GM23338 (cell line): ENCODE measurements around the gene AQP10. TPM values are rescaled to one million over a fixed set of nuclear protein-coding genes. Genes with fewer than 3 reads are reported as not detected.
"Not testable (repeated sequence)": the region's sequence is repeated elsewhere in the genome, so short reads cannot be mapped to it uniquely, and the experiment has no call there.

Experiments used
- ATAC-seq: fragments of 200-7000 bp; cut with Tn5 transposase; 3 replicates; pipeline ENCODE4 v1.9.1; 2020
- DNase-seq: peaks from one replicate; pipeline ENCODE4 v3.0.0-alpha.2; 2015; ENCODE audit warnings: low spot score
- H2AFZ ChIP-seq: fragments of 200-600 bp; sonication (generic); 2 replicates; pipeline ENCODE4 v1.8.0; 2016; ENCODE audit warnings: antibody characterized with exemption, mild to moderate bottlenecking, moderate library complexity
- H3F3A ChIP-seq: fragments of 200-600 bp; sonication (generic); replicated peaks from 2 replicates; pipeline ENCODE4 v1.8.0; 2017; ENCODE audit warnings: antibody characterized with exemption, mixed run types, low read depth
- H3K27ac ChIP-seq: fragments of 200-600 bp; sonication (generic); 2 replicates; pipeline ENCODE4 v1.6.1; 2016; ENCODE audit warnings: low read depth
- H3K27me3 ChIP-seq: fragments of 200-600 bp; sonication (generic); 2 replicates; pipeline ENCODE4 v1.8.0; 2016; ENCODE audit warnings: mild to moderate bottlenecking, mixed run types, moderate library complexity; ENCODE audit not compliant: insufficient read depth
- H3K36me3 ChIP-seq: fragments of 200-600 bp; sonication (generic); 2 replicates; pipeline ENCODE4 v1.8.0; 2016; ENCODE audit warnings: mild to moderate bottlenecking; ENCODE audit not compliant: insufficient read depth
- H3K4me1 ChIP-seq: fragments of 200-600 bp; sonication (generic); 2 replicates; pipeline ENCODE4 v1.8.0; 2016; ENCODE audit warnings: mild to moderate bottlenecking, moderate library complexity; ENCODE audit not compliant: insufficient read depth
- H3K4me2 ChIP-seq: fragments of 200-600 bp; sonication (generic); 2 replicates; pipeline ENCODE4 v1.7.1; 2017; ENCODE audit warnings: mixed run types
- H3K4me3 ChIP-seq: fragments of 200-600 bp; sonication (generic); 2 replicates; pipeline ENCODE4 v1.6.1; 2016; ENCODE audit warnings: mixed run types
- H3K79me2 ChIP-seq: fragments of 200-600 bp; sonication (generic); replicated peaks from 2 replicates; pipeline ENCODE4 v1.8.0; 2017; ENCODE audit warnings: mild to moderate bottlenecking; ENCODE audit not compliant: insufficient read depth
- H3K9me2 ChIP-seq: fragments of 200-600 bp; sonication (generic); 2 replicates; pipeline ENCODE4 v1.8.0; 2017; ENCODE audit not compliant: insufficient read depth
- H4K20me1 ChIP-seq: fragments of 200-600 bp; sonication (generic); replicated peaks from 2 replicates; pipeline ENCODE4 v1.8.0; 2017; ENCODE audit warnings: mild to moderate bottlenecking; ENCODE audit not compliant: insufficient read depth
- H3K27ac Mint-ChIP-seq: 2 replicates; pipeline ENCODE4 v1.8.0; 2020; ENCODE audit warnings: inconsistent platforms, mild to moderate bottlenecking, moderate library complexity, mixed read lengths
- H3K27me3 Mint-ChIP-seq: 3 replicates; pipeline ENCODE4 v1.8.0; 2022; ENCODE audit warnings: low read depth, mild to moderate bottlenecking, moderate library complexity, mixed read lengths, inconsistent platforms; ENCODE audit not compliant: insufficient read depth, poor library complexity
- H3K36me3 Mint-ChIP-seq: 3 replicates; pipeline ENCODE4 v1.8.0; 2021; ENCODE audit warnings: low read depth, mild to moderate bottlenecking, inconsistent platforms, moderate library complexity, mixed read lengths
- H3K4me1 Mint-ChIP-seq: 3 replicates; pipeline ENCODE4 v1.8.0; 2020; ENCODE audit warnings: mild to moderate bottlenecking, inconsistent platforms, mixed read lengths
- H3K4me3 Mint-ChIP-seq: 3 replicates; pipeline ENCODE4 v1.8.0; 2021; ENCODE audit warnings: moderate library complexity, mild to moderate bottlenecking, inconsistent platforms, mixed read lengths
- H3K9me3 Mint-ChIP-seq: 3 replicates; pipeline ENCODE4 v1.8.0; 2020; ENCODE audit warnings: moderate library complexity, mild to moderate bottlenecking, inconsistent platforms, mixed read lengths
- CREB1 ChIP-seq: fragments of 250-450 bp; sonication (Bioruptor Pico); IDR thresholded peaks from 2 replicates; pipeline ENCODE4 v1.5.0; 2020; ENCODE audit warnings: low read depth, mild to moderate bottlenecking, moderate library complexity
- EZH2 ChIP-seq: fragments of 200-600 bp; sonication (generic); IDR thresholded peaks from one replicate; pipeline ENCODE4 v1.8.0; 2017; ENCODE audit warnings: antibody characterized with exemption, mild to moderate bottlenecking, low read depth; ENCODE audit not compliant: unreplicated experiment
- EZH2phosphoT487 ChIP-seq: fragments of 200-600 bp; sonication (generic); IDR thresholded peaks from one replicate; pipeline ENCODE4 v1.8.1; 2018; ENCODE audit warnings: antibody characterized with exemption; ENCODE audit not compliant: unreplicated experiment
- JUNB ChIP-seq: IDR thresholded peaks from one replicate; pipeline ENCODE4 v1.6.1; 2016; ENCODE audit warnings: antibody characterized with exemption; ENCODE audit not compliant: unreplicated experiment
- NANOG ChIP-seq: IDR thresholded peaks from 2 replicates; pipeline ENCODE4 v1.6.1; 2016; ENCODE audit warnings: antibody characterized with exemption, borderline replicate concordance
- POLR2AphosphoS5 ChIP-seq: IDR thresholded peaks from 2 replicates; pipeline ENCODE4 v1.6.1; 2016; ENCODE audit warnings: antibody characterized with exemption, low read depth
- REST ChIP-seq: IDR thresholded peaks from one replicate; pipeline ENCODE4 v1.6.1; 2018; ENCODE audit warnings: antibody characterized with exemption; ENCODE audit not compliant: unreplicated experiment
- ZNF331 ChIP-seq: fragments of 250-450 bp; sonication (Bioruptor Pico); IDR thresholded peaks from 2 replicates; pipeline ENCODE4 v1.5.0; 2020; ENCODE audit warnings: low read depth, mild to moderate bottlenecking, moderate library complexity
- polyA plus RNA-seq: library from polyadenylated mRNA; unstranded; fragments of >200 nt; fragmentation: Nextera tagmentation; extraction: Ambion mirVana; gene quantifications from 2 replicates; pipeline ENCODE4 v1.2.1, GENCODE V29; 2016
- total RNA-seq: library from RNA; depleted of rRNA; stranded (reverse); fragments of >200 nt; shearing (Covaris generic); gene quantifications from 2 replicates; pipeline ENCODE4 v1.2.3, GENCODE V29; 2014
- TF ChIP-seq, protein P1 (sequence below): IDR thresholded peaks from 2 replicates; pipeline ENCODE4 v1.6.1; 2016; ENCODE audit warnings: antibody characterized with exemption
- TF ChIP-seq, protein P2 (sequence below), 2 experiments: fragments of 200-600 bp in 1 of 2; sonication (generic) in 1 of 2; conservative IDR thresholded peaks; 2 replicates each; pipeline versions ENCODE4 v1.5.1 to v1.6.1; 2016 to 2017; ENCODE audit warnings: antibody characterized with exemption in 2 of 2, low read depth in 2 of 2, mild to moderate bottlenecking in 2 of 2, moderate library complexity in 1 of 2

The AQP10 gene
- total and polyA plus RNA-seq, 2 experiments from 2014 or later, result not detected

- TF ChIP-seq, protein P1, sequence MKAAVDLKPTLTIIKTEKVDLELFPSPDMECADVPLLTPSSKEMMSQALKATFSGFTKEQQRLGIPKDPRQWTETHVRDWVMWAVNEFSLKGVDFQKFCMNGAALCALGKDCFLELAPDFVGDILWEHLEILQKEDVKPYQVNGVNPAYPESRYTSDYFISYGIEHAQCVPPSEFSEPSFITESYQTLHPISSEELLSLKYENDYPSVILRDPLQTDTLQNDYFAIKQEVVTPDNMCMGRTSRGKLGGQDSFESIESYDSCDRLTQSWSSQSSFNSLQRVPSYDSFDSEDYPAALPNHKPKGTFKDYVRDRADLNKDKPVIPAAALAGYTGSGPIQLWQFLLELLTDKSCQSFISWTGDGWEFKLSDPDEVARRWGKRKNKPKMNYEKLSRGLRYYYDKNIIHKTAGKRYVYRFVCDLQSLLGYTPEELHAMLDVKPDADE, result no peak
- no peak for TF ChIP-seq REST
Measured at GRCh38 chr1:154358519-154358918, 37.6 kb downstream of the AQP10 start (continued).

GRCh38 chr1:154360288-154360687, 39.4 kb downstream of the AQP10 start:
- Histone ChIP-seq H3K4me3 (no peak overlapping the region), H2AFZ (no peak overlapping the region), H3K79me2 (no peaks in the 10 kb centered on the region), H3K27me3 (no peaks in the 10 kb centered on the region), H3K4me2 (no peak overlapping the region), H3K36me3 (no peaks in the 10 kb centered on the region), H3K4me1 (no peaks in the 10 kb centered on the region; the same call in 1 of the 2 replicates), H3K9me2 (no peaks in the 10 kb centered on the region), H4K20me1 (no peaks in the 10 kb centered on the region), H3K27ac (no peak overlapping the region), H3F3A (no peaks in the 10 kb centered on the region)
- no peaks in the 10 kb centered on the region for H3K36me3 Mint-ChIP-seq
- no peak for DNase-seq
- H3K9me3 Mint-ChIP-seq, result peaks cover 11% of the 10 kb centered on the region
- TF ChIP-seq CREB1 (CRISPR knock-in tag), result no peak
- TF ChIP-seq, protein P2, sequence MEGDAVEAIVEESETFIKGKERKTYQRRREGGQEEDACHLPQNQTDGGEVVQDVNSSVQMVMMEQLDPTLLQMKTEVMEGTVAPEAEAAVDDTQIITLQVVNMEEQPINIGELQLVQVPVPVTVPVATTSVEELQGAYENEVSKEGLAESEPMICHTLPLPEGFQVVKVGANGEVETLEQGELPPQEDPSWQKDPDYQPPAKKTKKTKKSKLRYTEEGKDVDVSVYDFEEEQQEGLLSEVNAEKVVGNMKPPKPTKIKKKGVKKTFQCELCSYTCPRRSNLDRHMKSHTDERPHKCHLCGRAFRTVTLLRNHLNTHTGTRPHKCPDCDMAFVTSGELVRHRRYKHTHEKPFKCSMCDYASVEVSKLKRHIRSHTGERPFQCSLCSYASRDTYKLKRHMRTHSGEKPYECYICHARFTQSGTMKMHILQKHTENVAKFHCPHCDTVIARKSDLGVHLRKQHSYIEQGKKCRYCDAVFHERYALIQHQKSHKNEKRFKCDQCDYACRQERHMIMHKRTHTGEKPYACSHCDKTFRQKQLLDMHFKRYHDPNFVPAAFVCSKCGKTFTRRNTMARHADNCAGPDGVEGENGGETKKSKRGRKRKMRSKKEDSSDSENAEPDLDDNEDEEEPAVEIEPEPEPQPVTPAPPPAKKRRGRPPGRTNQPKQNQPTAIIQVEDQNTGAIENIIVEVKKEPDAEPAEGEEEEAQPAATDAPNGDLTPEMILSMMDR (conservative IDR thresholded peaks at IDR 0.05; ENCODE audit: low read depth in 2 of 2), result no peak
- TF ChIP-seq EZH2, result no peak
- TF ChIP-seq POLR2AphosphoS5, result no peak
- no peak for TF ChIP-seq ZNF331
- no peak for TF ChIP-seq JUNB
- TF ChIP-seq, protein P1, result no peak
- no peak for TF ChIP-seq NANOG
- no peak for TF ChIP-seq EZH2phosphoT487
- TF ChIP-seq REST, result no peak
- ATAC-seq, result no peak
- peaks cover 11% of the 10 kb centered on the region for H3K27me3 Mint-ChIP-seq
- no peak overlapping the region for H3K27ac Mint-ChIP-seq
- H3K4me3 Mint-ChIP-seq, result no peak overlapping the region
- H3K4me1 Mint-ChIP-seq, result peaks cover 8% of the 10 kb centered on the region; the same call in 2 of the 3 replicates

- DNase-seq, H3K4me2 ChIP-seq, H3K4me1 Mint-ChIP-seq, H3K4me3 Mint-ChIP-seq, H3K36me3 Mint-ChIP-seq, H3K27ac Mint-ChIP-seq, H3K27me3 ChIP-seq, H3F3A ChIP-seq, ATAC-seq, H3K79me2 ChIP-seq, H3K4me1 ChIP-seq, H3K9me2 ChIP-seq, H4K20me1 ChIP-seq, H3K4me3 ChIP-seq, H2AFZ ChIP-seq, H3K36me3 ChIP-seq, H3K27me3 Mint-ChIP-seq: not testable (repeated sequence)
- H3K9me3 Mint-ChIP-seq, result peaks cover 11% of the 10 kb centered on the region
- H3K27ac ChIP-seq, result peak overlapping the region; percentile 73; the same call in 1 of the 2 replicates
Measured at GRCh38 chr1:154360881-154361280, 40.0 kb downstream of the AQP10 start.
